Parathyroid adenoma (tissue), 2 donors: Measurements from ENCODE around the gene MAML2.

ENCODE experiments used
- H2AFZ ChIP-seq: fragments of 300-600 bp; sonication (generic); one replicate; pipeline ENCODE4 v1.7.0; 2017; ENCODE audit warnings: antibody characterized with exemption, mild to moderate bottlenecking
- H3K27ac ChIP-seq: fragments of 300-600 bp; sonication (generic); one replicate; pipeline ENCODE4 v1.7.0; 2017
- H3K27me3 ChIP-seq: fragments of 300-600 bp; sonication (generic); one replicate; pipeline ENCODE4 v1.7.0; 2017; ENCODE audit warnings: low read length; ENCODE audit not compliant: control insufficient read depth, insufficient read depth
- H3K36me3 ChIP-seq: fragments of 300-600 bp; sonication (generic); one replicate; pipeline ENCODE4 v1.7.0; 2017; ENCODE audit warnings: low read length; ENCODE audit not compliant: control insufficient read depth, insufficient read depth
- H3K4me1 ChIP-seq: fragments of 300-600 bp; sonication (generic); one replicate; pipeline ENCODE4 v1.7.0; 2017; ENCODE audit warnings: control low read depth
- H3K4me2 ChIP-seq: fragments of 300-600 bp; sonication (generic); one replicate; pipeline ENCODE4 v1.7.0; 2017; ENCODE audit warnings: low read length
- H3K4me3 ChIP-seq: fragments of 300-600 bp; sonication (generic); one replicate; pipeline ENCODE4 v1.7.0; 2017; ENCODE audit warnings: low read depth, low read length
- H3K79me2 ChIP-seq: fragments of 300-600 bp; sonication (generic); one replicate; pipeline ENCODE4 v1.7.0; 2017; ENCODE audit warnings: control low read depth
- H3K9ac ChIP-seq: fragments of 300-600 bp; sonication (generic); one replicate; pipeline ENCODE4 v1.7.0; 2017; ENCODE audit warnings: mild to moderate bottlenecking
- H3K9me3 ChIP-seq: fragments of 300-600 bp; sonication (generic); one replicate; pipeline ENCODE4 v1.7.0; 2017; ENCODE audit warnings: low read length; ENCODE audit not compliant: control insufficient read depth
- CTCF ChIP-seq: fragments of 300-600 bp; sonication (generic); IDR thresholded peaks from one replicate; pipeline ENCODE4 v1.7.0; 2017; ENCODE audit warnings: antibody characterized with exemption, mild to moderate bottlenecking
- donor health status: primary hyperparathyroidism.

Gene MAML2

GRCh38 chr11:96038046-96038445 is 304.9 kb downstream of the MAML2 start:
- no peak for TF ChIP-seq CTCF
- Histone ChIP-seq H3K79me2 (no peaks in the 10 kb centered on the region), H3K9ac (no peak overlapping the region), H3K4me1 (peaks cover 2% of the 10 kb centered on the region), H3K27ac (no peak overlapping the region), H3K27me3 (no peaks in the 10 kb centered on the region), H2AFZ (no peak overlapping the region), H3K4me2 (no peak overlapping the region), H3K9me3 (no peaks in the 10 kb centered on the region), H3K36me3 (no peaks in the 10 kb centered on the region), H3K4me3 (no peak overlapping the region)

GRCh38 chr11:96037405-96037949 is 305.5 kb downstream of the MAML2 start:
- H3K4me1 ChIP-seq: peaks cover 2% of the 10 kb centered on the region
- no peak overlapping the region for H3K27ac ChIP-seq
- no peak overlapping the region for H3K4me2 ChIP-seq
- H3K27me3 ChIP-seq: no peaks in the 10 kb centered on the region
- H3K4me3 ChIP-seq: no peak overlapping the region
- no peaks in the 10 kb centered on the region for H3K9me3 ChIP-seq
- H2AFZ ChIP-seq: no peak overlapping the region
- H3K79me2 ChIP-seq: no peaks in the 10 kb centered on the region
- no peak overlapping the region for H3K9ac ChIP-seq
- no peaks in the 10 kb centered on the region for H3K36me3 ChIP-seq
- TF ChIP-seq CTCF: no peak

- Histone ChIP-seq H3K27ac (no peak overlapping the region), H2AFZ (no peak overlapping the region), H3K9ac (no peak overlapping the region), H3K4me1 (peaks cover 2% of the 10 kb centered on the region), H3K27me3 (no peaks in the 10 kb centered on the region), H3K4me3 (no peak overlapping the region), H3K79me2 (no peaks in the 10 kb centered on the region), H3K4me2 (no peak overlapping the region), H3K9me3 (no peaks in the 10 kb centered on the region), H3K36me3 (no peaks in the 10 kb centered on the region)
- TF ChIP-seq CTCF: no peak
Measured at GRCh38 chr11:96036863-96037262, 306.1 kb downstream of the MAML2 start.

GRCh38 chr11:96035740-96036078 is 307.3 kb downstream of the MAML2 start:
- no peaks in the 10 kb centered on the region for H3K36me3 ChIP-seq
- no peaks in the 10 kb centered on the region for H3K79me2 ChIP-seq
- no peak for TF ChIP-seq CTCF
- H3K27ac ChIP-seq: no peak overlapping the region
- H3K4me1 ChIP-seq: peaks cover 2% of the 10 kb centered on the region
- H3K4me2 ChIP-seq: no peak overlapping the region
- H2AFZ ChIP-seq: no peak overlapping the region
- no peaks in the 10 kb centered on the region for H3K27me3 ChIP-seq
- H3K4me3 ChIP-seq: no peak overlapping the region
- no peak overlapping the region for H3K9ac ChIP-seq
- no peaks in the 10 kb centered on the region for H3K9me3 ChIP-seq

- H3K27me3 ChIP-seq: no peaks in the 10 kb centered on the region
- H2AFZ ChIP-seq: no peak overlapping the region
- H3K4me3 ChIP-seq: no peak overlapping the region
- no peak overlapping the region for H3K4me2 ChIP-seq
- no peaks in the 10 kb centered on the region for H3K79me2 ChIP-seq
- H3K4me1 ChIP-seq: peaks cover 2% of the 10 kb centered on the region
- TF ChIP-seq CTCF: no peak
- no peak overlapping the region for H3K9ac ChIP-seq
- no peaks in the 10 kb centered on the region for H3K36me3 ChIP-seq
- H3K9me3 ChIP-seq: no peaks in the 10 kb centered on the region
- H3K27ac ChIP-seq: no peak overlapping the region
Measured at GRCh38 chr11:96035031-96035739, 307.8 kb downstream of the MAML2 start.
